ENCODE data around the gene KRT83.
A peak's percentile ranks its signal among the peaks of the same experiment; 100 is the strongest.
"Not testable (repeated sequence)": the region's sequence is repeated elsewhere in the genome, so short reads cannot be mapped to it uniquely, and the experiment has no call there.

KRT83 gene

DNA sequence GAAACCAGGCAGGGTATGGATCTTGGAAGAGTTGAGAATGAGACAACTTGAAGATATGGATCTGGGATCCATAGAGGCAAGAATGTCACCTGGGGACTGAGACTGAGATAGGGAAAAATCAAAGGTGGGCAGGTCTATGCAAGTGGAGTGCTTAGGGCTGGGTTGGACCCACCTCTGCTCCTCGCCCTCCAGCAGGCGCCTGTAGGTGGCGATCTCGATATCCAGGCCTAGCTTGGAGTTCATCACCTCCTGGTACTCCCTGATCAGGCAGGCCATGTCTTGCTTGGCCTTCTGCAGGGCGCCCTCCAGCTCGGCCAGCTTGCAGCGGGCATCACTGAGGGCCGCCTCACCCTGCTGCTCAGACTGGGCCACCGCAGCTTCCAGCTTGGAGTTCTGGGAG, 5.5 kb downstream of the KRT83 start:
- peak; percentile 28 for DNase-seq
- in situ Hi-C loops (cut with MboI; ENCODE audit: low pct_unique_long_range_greater_than_20kb, low sequenced_read_pairs) = not testable (repeated sequence)

DNA sequence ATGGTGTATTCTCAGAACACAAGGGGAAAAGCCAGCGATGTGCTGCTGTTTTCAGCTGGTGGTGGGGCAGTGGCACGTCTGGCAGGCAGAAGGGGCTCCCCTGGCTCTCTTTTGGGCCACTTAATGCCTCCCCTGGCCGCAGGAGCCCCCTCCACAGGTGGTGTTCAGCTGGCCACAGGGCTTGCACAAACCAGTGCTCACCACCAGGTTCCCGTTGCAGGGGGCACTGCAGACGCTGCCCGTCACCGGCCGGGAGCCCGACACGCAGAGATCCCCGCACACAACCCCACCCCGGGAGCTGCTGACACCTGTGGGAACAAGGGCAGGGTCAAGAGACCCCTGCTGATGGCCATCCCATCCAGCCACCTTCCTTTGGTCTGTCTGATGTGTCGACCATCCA, 6.7 kb downstream of the KRT83 start:
- in situ Hi-C loops (cut with MboI; ENCODE audit: low pct_unique_long_range_greater_than_20kb, low sequenced_read_pairs) = no loop called here
- DNase-seq = no peak

DNA sequence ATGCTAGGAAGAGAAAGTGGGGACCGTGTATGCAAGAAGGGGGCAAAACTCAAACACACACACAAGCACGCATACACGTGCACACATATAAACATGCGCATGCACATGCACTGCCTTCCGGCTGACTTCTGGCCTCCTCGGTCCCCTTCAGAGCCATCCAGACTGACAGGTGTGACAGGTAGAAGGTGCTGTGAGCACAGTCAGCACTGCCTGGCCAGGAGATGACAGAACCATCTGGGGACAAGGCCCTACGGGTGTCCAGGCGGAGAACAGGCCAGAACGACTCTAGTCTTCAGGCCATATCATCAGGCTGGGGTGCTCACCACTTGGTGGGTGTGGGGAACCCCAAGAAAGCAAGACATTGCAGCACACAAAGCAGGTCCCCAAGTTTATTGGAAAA, 7.3 kb downstream of the KRT83 start:
- in situ Hi-C loops (cut with MboI; ENCODE audit: low pct_unique_long_range_greater_than_20kb, low sequenced_read_pairs) = no loop called here
- no peak for DNase-seq

DNA sequence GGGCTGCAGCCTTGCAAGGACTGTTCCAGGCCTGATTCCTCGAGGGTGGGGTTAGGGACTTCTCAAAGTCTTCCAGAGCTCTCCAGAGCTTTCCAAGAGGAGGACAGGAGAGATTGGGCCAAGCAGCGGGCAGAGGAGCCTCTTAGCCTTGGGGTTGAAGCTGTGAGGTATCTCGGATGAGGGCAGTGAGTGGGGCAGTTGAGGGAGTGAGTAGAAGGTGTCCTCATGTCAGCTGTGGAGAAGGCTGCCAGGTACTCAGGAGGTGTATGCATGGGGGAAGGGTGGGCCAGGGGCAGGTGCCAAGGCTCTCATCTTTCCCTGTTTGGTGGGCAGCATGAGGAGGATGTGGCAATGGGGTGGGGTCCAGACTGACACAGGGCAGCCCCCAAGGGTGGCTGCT, 7.7 kb downstream of the KRT83 start:
- no peak for DNase-seq
- in situ Hi-C loops (cut with MboI; ENCODE audit: low pct_unique_long_range_greater_than_20kb, low sequenced_read_pairs) = no loop called here

DNA sequence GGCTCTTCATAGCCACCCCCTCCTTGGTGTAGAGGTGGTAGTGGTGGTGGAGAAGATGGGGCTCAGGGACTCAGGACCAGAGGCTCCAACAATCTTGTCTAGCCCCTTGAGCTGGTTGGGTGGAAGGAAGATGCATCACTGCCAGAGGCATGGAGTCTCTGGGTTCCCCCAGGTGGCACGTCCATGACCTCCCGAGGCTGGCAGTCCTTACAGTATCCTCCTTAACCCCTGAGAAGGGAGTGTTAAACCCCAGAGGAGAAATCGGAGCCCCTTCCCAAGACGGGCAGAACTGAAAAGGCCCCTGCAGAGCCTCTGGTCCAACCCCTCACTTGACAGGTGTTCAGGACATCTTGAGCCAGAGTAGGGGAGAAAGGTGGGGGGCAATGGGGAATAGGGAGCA, 9.1 kb downstream of the KRT83 start:
- in situ Hi-C loops (cut with MboI; ENCODE audit: low pct_unique_long_range_greater_than_20kb, low sequenced_read_pairs) = no loop called here
- DNase-seq = no peak

DNA sequence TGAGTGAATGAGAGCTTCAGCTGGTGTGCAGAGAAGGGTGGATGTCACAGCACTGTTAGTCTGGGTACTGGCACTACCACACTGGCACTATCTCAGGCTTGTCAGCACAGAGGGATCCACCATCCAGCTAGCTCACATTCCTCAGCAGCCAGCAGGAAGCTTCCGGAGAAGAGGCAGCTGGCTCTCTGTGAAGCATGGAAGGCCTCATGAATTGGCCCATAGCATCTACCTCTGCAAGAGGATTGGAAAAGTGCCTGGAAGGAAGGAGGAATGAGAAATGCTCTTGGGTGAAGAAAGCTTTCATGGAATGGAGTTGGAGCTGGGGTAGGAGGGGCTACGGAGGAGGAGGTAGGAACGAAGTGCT, 9.9 kb downstream of the KRT83 start:
- in situ Hi-C loops (cut with MboI; ENCODE audit: low pct_unique_long_range_greater_than_20kb, low sequenced_read_pairs) = no loop called here
- DNase-seq = no peak

DNA sequence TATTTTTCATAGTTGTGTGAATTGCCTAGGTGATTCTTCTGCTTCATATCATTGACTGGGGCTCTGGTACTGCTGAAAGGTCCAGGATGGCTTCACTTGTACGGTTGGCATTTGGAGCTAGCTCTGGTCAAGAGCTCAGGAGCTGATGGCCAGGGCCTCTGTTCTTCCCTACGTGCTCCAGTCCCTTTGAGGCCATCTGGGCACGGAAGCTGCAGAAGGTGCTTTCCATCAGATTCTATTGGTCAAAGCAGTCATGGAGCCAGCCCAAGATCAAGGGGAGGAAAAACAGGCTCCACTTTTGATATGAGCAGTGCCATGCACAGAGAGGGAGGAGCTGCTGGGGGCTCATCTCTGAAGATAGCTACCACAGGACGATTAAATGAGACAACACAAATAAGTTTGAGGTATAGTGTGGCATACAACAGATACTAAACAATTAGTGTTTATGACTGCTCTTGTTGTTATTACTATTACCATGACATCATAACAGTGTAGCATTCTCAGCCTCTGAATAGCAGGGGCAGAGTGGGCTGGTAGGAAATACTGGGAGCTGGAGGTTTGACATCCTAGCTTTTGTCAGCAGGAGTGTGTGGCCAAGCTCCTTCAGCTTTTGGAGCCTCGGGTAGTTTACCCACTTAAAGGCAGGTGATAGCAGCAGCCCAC, 10.4 kb downstream of the KRT83 start:
- in situ Hi-C loops (cut with MboI; ENCODE audit: low pct_unique_long_range_greater_than_20kb, low sequenced_read_pairs) = no loop called here
- DNase-seq = no peak

DNA sequence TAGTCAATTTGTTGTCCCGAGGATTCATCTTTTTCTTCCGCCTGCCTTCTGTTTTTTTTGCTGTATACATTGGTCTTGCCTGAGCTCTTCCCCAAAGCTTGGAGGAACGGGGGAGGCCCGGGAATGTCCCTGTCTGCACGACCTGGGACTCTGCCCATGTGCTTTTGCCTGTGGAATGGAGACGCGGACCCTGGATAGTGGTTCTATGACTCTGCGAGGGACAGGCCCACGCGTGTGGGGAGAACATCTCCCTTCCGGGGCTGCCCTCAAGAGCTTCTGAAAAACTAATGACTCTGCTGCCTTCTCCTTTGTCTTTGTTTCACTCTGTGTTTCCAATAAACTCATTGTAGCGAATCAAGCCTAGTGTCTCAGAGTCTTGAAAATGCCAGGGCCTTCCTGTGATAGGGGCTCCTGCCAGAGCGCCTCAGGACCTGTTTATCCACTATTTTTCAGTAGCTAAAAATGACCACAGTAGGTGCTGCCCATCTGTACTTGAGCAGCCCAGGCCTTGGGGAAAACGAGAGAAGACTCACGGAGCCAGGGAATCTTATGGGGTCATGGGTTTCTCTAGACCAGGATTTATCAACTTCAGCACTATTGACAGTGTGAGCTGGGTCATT, 12.3 kb downstream of the KRT83 start:
- in situ Hi-C loops (cut with MboI; ENCODE audit: low pct_unique_long_range_greater_than_20kb, low sequenced_read_pairs) = no loop called here
- no peak for DNase-seq

DNA sequence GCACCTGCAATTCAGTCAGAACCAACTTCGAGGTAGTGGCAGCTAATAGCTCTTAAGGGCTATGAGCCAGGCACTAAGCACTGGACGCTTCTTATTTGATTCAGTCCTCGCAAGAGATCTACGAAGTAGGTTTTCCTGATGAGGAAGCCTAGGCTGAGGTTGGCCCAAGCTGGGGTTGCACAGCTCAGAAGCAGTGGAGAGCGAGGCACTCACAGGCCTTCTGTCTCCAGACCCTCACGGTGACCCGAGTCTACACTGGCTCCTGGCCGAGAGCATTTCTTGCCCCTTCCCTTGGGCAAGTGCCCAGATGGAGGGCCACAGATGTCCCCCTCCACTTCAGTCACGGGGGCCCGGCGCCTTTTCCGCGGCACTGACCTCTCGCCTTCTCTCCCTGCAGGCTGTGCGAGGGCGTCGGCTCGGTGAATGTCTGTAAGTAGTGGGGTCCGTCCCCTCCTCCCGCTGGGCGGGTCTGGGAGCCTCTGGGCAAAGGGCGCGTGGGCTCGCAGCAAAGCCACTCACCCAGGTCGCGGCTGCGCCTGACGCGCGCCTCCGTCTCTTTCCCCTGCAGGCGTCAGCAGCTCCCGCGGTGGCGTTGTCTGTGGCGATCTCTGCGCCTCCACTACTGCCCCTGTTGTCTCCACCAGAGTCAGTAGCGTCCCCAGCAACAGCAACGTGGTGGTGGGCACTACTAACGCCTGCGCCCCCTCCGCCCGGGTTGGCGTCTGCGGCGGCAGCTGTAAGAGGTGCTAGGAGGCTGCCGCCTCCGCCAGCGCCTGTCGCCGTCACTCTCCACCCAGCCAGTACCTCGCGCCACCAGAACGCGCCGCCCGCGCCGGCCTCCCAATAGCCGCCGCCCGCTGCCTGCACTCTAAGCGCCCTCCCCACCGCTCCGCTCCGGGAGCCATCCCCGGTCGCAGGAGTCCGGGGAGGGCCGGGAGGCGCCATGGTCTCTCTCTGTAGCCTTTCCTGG, 13.1 kb downstream of the KRT83 start:
- in situ Hi-C loops (cut with MboI; ENCODE audit: low pct_unique_long_range_greater_than_20kb, low sequenced_read_pairs) = no loop called here
- DNase-seq = no peak

DNA sequence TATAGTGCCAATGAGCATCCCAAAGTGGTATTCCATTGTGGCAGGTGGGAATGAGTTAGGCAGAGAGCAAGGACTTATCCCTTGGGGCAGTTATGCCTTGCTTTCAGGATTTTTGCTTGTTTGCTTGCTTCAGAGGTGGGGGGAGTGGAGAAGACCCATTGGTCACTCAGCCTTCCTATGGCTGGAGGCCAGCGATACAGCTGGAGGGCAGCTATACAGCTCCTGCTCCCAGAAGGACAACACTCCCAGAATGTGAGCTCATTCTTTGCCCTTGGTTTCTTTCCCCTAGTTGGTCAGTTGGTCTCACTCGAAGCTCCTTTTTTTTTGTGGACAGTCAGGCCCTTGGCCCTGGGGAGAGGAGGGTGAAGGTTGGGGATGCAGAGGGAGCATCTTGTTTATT, 14.5 kb downstream of the KRT83 start:
- in situ Hi-C loops (cut with MboI; ENCODE audit: low pct_unique_long_range_greater_than_20kb, low sequenced_read_pairs) = no loop called here
- DNase-seq = no peak

DNA sequence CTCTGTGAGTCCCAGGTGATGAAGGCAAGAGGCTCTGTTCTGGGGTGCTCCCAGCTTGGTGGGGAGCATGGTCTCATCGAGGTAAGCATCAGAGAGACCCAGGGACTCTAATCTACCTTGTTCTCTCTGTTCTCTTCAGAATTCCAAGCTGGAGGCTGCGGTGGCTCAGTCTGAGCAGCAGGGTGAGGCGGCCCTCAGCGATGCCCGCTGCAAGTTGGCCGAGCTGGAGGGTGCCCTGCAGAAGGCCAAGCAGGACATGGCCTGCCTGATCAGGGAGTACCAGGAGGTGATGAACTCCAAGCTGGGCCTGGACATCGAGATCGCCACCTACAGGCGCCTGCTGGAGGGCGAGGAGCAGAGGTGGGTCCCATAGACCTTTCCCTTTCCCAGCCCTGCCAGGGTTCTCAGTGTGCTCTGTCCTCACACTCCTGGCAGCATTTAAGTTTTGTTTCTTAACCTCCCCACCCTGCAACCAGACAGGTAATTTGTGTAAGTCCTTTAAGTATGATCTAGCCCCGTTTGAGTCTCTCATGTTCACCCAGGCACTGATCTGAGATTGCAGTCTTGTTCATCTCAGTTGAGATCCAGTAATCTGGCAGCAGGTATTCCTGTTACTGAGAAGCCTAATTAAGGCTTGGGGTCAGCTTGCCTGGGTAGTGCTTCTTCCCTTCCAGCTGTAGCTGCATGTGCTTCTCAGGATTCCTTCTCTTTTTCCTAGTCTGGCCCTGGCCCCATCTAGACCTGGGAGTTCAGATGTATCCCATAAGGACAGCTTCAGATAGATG, 15.1 kb downstream of the KRT83 start:
- in situ Hi-C loops (cut with MboI; ENCODE audit: low pct_unique_long_range_greater_than_20kb, low sequenced_read_pairs) = no loop called here
- no peak for DNase-seq

DNA sequence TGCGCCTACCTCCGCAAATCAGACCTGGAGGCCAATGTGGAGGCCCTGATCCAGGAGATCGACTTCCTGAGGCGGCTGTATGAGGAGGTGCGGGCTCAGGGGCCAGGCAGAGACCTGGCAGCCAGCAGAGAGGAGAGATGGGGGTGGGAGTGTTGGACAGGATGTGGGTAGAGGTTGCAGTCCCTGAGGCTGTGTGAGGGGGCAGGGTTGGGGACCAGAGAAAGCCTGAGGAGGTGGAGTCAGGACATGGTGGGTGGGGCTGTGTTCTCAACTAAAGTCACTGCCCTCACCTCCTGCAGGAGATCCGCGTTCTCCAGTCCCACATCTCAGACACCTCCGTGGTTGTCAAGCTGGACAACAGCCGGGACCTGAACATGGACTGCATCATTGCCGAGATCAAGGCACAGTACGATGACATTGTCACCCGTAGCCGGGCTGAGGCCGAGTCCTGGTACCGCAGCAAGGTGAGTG, 16.2 kb downstream of the KRT83 start:
- in situ Hi-C loops (cut with MboI; ENCODE audit: low pct_unique_long_range_greater_than_20kb, low sequenced_read_pairs) = not testable (repeated sequence)

DNA sequence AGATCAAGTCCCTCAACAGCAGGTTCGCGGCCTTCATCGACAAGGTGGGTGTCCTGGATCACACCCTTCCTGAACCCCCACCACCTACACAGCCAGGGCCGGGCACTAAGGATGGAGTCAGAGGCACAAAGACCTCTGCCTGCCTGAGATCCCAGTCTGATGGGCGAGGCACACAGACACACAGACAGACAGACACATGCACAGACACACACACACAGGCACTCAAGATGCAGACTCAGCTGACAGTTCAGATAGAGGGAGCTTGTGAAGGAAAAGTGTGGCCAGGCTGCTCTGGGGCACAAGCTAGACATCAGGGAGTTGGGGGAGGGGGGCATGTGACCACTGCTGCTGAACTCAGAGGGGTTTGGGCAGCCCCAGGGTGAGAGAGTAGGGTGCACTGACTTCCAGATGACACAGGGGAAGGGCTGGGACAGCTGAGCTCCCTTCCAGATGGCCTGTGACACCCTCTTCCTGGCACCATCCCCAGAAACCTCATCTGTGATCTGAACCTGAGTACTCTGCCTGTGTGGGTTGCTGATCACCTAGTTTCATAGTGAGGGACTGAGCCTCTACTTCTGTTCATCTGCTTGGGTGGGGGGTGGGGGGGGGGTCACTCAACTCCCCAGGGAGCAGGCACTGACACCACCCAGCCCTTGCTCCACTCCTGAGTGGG, 18.8 kb downstream of the KRT83 start:
- in situ Hi-C loops (cut with MboI; ENCODE audit: low pct_unique_long_range_greater_than_20kb, low sequenced_read_pairs); DNase-seq: not testable (repeated sequence)

More for the DNA sequence above, 16.2 kb downstream of the KRT83 start:
- peak; percentile 76 for DNase-seq

DNA sequence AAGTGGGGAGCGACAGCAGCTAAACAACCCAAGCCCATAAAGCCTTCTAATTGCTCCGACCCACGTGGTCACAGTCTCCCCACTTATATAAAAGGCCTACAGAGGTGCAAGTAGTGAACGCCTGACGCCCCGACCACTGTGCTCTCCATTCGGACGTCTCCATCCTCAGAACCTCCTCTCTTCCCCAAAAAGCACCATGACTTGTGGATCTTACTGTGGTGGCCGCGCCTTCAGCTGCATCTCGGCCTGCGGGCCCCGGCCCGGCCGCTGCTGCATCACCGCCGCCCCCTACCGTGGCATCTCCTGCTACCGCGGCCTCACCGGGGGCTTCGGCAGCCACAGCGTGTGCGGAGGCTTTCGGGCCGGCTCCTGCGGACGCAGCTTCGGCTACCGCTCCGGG, 19.5 kb downstream of the KRT83 start:
- in situ Hi-C loops (cut with MboI; ENCODE audit: low pct_unique_long_range_greater_than_20kb, low sequenced_read_pairs); DNase-seq: not testable (repeated sequence)

DNA sequence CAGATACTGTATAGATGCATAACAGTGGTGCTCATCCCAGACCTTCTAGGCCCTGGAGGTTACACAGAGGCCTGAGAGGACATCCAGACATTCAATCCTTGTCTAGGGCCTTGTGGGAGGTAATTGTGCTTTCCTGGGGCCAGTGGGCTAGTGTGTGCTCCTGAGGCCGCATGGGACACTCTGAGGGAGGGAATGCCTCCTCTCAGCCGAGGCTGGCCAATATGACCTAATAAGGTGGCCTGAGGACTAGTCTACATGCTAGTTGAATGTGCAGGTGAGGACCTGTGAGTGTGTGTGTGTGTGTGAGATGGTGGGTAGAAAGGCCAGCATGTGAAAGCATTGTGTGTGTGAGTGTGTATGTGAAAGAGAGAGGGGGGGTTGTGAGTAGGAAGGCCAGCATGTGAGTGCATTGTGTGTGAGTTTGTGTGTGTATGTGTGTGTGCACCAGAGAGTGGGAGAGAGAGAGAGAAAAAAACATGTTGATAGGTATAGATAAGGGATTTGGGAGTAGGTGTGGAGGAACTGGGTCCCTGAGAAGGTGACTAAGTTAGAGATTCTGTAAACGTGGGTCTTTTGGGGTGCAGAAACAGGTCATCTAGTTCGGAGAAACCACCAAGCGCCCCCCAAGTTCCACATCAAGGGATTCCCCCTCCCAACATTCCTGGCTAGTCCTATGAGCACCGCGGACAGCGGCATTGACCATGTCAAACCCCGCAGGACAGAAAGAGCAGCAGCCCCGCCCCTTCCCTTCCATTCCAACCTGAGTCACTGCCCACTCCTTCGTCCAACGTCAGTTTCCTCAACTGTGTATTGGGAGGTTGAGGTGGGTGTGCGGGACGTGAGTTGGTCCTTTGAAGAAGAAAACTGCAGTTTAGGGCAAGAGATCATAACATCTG, 20.2 kb downstream of the KRT83 start:
- in situ Hi-C loops (cut with MboI; ENCODE audit: low pct_unique_long_range_greater_than_20kb, low sequenced_read_pairs) = no loop called here
- no peak for DNase-seq

DNA sequence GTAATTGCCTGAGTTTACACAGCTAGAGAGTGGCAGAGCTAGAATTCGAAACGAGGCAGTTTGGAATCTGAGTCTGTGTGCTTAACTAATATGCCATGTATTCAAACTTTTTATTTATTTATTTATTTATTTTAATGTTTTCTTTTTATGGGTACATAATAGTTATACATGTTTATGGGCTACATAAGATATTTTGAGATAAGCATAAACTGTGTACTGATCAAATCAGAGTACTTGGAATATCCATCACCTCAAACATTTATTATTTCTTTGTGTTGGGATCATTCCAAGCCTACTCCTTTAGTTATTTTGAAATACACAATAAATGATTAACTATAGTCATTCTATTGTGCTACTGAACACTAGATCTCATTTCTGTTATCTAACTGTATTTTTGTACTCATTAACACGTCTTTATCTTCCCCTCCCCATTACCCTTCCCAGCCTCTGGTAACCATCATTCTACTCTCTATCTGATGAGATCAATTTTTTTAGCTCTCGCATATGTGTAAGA, 22.5 kb downstream of the KRT83 start:
- in situ Hi-C loops (cut with MboI; ENCODE audit: low pct_unique_long_range_greater_than_20kb, low sequenced_read_pairs) = no loop called here
- DNase-seq = no peak

DNA sequence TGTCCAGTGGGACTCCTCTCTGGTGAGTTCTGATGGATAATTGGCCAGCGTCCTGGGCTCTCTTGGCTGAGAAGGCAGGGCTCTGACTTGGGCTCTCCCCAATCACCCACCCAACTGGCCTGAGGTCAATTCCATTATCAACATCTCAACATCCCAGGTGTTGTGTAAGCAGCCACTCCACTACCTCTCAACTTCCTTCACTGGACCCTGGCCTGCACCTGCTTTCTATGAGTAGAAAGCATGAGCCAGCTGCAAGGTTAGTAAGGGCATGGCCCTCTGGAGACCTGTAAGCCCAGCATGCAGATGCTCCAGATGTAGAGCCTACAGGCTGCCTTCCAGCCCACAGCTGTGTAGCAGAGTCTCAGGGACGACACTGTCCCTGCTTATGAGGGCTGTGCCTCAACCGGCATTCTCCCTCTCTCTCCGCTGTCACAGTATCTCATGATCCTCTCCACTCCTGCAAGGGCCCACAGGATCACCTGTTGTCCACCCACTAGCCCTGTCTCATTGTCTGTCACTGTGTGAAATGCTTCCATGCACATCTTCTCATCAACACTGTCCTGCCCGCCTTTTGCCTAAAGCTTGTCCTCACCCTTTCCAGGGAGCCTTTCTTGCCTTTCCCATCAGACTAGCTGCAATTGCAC, 24.5 kb downstream of the KRT83 start:
- in situ Hi-C loops (cut with MboI; ENCODE audit: low pct_unique_long_range_greater_than_20kb, low sequenced_read_pairs) = no loop called here
- no peak for DNase-seq

Measured in KBM-7 (cell line).